Activated CD8-positive, alpha-beta memory T cell treated with anti-CD3 and anti-CD28 coated beads, Interleukin-2, amount 50 U/mL, for 1 hour (primary cell): ENCODE results near the gene NR4A1.
"Not testable (repeated sequence)": the region's sequence is repeated elsewhere in the genome, so short reads cannot be mapped to it uniquely, and the experiment has no call there.

Experiments
- DNase-seq: peaks from one replicate; pipeline ENCODE4 v3.0.0-alpha.2; 2020; ENCODE audit errors: extremely low read depth

Gene NR4A1

GRCh38 chr12:52097045-52097666 lies 45.9 kb downstream of the NR4A1 start:
- DNase-seq, result no peak

GRCh38 chr12:52104431-52105089 lies 53.3 kb downstream of the NR4A1 start:
- DNase-seq, result not testable (repeated sequence)
